Heart left ventricle (tissue), 13 donors: ENCODE measurements around the gene HNRNPC.

Experiments
- POLR2A ChIP-seq, 2 donors: fragments of 450-650 bp; IDR thresholded peaks; one replicate each; pipeline ENCODE4 v1.6.1; 2017; ENCODE audit warnings: antibody characterized with exemption in 2 of 2, mild to moderate bottlenecking in 2 of 2, moderate library complexity in 2 of 2
- TF ChIP-seq, protein P1 (sequence below), 12 donors: fragments of 200-600 bp; sonication (generic) in 4 of 12; IDR thresholded peaks; one replicate each; pipeline versions ENCODE4 v1.5.0 to v1.8.0; 2018 to 2022; ENCODE audit warnings: antibody characterized with exemption in 12 of 12, mild to moderate bottlenecking in 5 of 12
- donor health status: ischemic (EF 13 %, LVEDD 7.1; RV severe dilation, severe dysfunction).
- donor health status: DM: no; HTN: yes; CAD: no.
- donor health status: DM: no; HTN: no; CAD: no.
- donor health status: ischemic (EF 25% LVEDD 6.9; RV normal size, moderate dysfunction).
- donor health status: ischemic (EF 25% LVEDD 5.7; RV mildly dilated, moderate dysfunction).
- donor health status: ischemic (EF 35%, LVEDD 5.7; RV mildly dilated, moderate dysfunction).
- donor health status: nonischemic (EF 11% LVEDD 7.7; RV severe dilation, severe dysfunction).
- donor health status: DM: yes; HTN: yes; CAD: no.
- donor health status: PGD.
- donor health status: ischemic (EF 29% LVEDD 5.4; RV normal size, mild dysfunction).
- donor health status: nonischemic (EF 23%, LVEDD 6.1; RV moderate dilation, normal function).

DNA sequence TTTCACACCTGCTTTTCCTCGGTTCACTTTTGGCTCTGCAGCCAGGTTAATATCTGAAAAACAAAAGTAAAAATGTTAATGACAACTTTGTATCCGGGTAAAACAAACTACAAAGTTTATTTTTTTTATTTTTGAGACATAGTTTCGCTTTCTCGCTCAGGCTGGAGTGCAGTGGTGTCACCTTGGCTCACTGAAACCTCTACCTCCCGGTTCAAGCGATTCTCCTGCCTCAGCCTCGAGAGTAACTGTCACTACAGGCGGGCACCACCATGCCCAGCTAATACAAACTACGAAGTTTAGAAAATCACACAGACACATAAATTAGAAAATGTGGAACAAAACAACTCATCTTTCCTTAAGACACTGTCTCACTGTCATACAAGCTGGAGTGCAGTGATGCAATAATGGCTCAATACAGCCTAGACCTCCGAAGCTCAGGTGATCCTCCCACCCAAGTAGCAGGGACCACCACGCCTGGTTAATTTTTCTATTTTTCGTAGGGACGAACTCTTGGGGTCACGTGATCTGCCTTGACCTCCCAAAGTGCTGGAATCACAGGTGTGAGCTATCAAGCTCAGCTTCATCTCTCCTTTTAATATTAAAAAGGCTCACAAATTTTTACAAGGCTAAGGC lies 38.1 kb downstream of the HNRNPC start:
- TF ChIP-seq, protein P1, sequence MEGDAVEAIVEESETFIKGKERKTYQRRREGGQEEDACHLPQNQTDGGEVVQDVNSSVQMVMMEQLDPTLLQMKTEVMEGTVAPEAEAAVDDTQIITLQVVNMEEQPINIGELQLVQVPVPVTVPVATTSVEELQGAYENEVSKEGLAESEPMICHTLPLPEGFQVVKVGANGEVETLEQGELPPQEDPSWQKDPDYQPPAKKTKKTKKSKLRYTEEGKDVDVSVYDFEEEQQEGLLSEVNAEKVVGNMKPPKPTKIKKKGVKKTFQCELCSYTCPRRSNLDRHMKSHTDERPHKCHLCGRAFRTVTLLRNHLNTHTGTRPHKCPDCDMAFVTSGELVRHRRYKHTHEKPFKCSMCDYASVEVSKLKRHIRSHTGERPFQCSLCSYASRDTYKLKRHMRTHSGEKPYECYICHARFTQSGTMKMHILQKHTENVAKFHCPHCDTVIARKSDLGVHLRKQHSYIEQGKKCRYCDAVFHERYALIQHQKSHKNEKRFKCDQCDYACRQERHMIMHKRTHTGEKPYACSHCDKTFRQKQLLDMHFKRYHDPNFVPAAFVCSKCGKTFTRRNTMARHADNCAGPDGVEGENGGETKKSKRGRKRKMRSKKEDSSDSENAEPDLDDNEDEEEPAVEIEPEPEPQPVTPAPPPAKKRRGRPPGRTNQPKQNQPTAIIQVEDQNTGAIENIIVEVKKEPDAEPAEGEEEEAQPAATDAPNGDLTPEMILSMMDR (IDR thresholded peaks at IDR 0.05): no peak
- no peak for TF ChIP-seq POLR2A (IDR thresholded peaks at IDR 0.05)
